OCI-LY7 (cell line): ENCODE data around the gene CD59.

Source experiments
- EZH2phosphoT487 ChIP-seq: fragments of 200-600 bp; sonication (generic); IDR thresholded peaks from 2 replicates; pipeline ENCODE4 v1.6.1; 2018; ENCODE audit warnings: low read depth, borderline replicate concordance, mild to moderate bottlenecking, mixed run types, antibody characterized with exemption, low read length, moderate library complexity, mixed read lengths
- TF ChIP-seq, protein P1 (sequence below): fragments of 200-600 bp; sonication (generic); conservative IDR thresholded peaks from 2 replicates; pipeline ENCODE4 v1.5.1; 2014; ENCODE audit warnings: mild to moderate bottlenecking, antibody characterized with exemption, low read length, moderate library complexity, mixed read lengths

DNA sequence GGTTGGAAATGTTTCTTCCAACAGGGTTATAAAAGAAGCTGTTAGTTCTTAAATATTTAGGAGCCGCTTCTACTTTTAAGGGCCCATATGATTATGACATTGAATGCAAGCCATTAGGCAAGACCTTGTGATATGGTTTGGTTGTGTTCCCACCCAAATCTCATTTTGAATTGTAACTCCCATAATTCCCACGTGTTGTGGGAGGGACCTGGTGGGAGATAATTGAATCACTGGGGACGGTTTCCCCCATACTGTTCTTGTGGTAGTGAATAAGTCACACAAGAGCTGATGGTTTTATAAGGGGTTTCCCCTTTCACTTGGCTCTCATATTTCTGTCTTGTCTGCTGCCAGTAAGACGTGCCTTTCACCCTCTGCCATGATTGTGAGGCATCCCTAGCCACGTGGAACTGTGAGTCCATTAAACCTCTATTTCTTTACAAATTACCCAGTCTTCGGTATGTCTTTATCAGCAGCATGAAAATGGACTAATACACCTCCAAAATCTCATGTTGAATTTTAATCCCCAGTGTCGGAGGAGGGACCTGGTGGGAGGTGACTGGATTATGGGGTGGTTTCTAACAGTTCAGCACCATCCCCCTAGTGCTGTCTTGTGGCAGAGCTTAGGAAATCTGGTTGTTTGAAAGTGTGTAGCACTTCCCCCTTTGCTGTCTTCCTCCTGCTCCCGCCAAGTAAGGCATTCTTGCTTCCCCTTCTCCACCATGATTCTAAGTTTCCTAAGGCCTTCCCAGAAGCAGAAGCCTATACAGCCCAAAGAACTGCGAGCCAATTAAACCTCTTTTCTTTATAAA is 4.3 kb downstream of the CD59 start:
- TF ChIP-seq, protein P1, sequence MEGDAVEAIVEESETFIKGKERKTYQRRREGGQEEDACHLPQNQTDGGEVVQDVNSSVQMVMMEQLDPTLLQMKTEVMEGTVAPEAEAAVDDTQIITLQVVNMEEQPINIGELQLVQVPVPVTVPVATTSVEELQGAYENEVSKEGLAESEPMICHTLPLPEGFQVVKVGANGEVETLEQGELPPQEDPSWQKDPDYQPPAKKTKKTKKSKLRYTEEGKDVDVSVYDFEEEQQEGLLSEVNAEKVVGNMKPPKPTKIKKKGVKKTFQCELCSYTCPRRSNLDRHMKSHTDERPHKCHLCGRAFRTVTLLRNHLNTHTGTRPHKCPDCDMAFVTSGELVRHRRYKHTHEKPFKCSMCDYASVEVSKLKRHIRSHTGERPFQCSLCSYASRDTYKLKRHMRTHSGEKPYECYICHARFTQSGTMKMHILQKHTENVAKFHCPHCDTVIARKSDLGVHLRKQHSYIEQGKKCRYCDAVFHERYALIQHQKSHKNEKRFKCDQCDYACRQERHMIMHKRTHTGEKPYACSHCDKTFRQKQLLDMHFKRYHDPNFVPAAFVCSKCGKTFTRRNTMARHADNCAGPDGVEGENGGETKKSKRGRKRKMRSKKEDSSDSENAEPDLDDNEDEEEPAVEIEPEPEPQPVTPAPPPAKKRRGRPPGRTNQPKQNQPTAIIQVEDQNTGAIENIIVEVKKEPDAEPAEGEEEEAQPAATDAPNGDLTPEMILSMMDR: no peak
- TF ChIP-seq EZH2phosphoT487: no peak
